ENCODE measurements around the gene ENOSF1.

ENOSF1 gene

DNA sequence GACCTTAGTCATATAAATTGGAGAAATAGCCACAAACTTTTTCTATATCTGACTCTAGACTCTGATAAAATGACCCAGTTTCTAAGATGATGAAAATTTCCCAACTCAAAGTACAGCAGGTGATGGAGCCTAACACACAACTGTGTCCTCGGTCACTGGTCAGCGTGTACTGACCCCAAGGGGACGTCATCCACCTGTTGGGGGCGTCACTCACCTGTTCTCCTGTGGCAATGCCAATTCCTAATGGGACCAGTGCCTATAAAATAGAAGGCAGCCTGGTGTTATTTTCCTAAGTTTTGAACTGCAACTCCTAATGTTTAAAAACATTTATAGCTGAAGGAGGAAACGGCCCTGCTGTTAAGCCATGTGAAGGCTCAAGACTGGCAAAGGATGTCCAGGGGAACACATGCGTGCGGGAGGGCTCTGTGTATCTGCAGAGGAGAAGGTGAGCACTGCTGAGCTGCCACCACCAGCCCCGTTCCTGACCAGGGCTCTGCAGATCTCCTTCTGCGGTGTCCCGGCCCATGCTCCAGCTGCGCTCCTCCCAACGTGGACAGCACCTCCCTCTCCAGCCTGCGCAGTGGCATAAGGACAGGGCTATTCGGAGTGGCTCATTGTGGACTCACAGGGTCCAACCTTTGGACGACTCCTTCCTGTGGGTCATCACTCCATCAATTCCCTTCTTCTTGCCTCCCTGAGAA lies 33.8 kb downstream of the ENOSF1 start:
- no peaks in the 10 kb centered on the region for H3K9me3 ChIP-seq (ENCODE audit: insufficient read depth, low read length)
- no peak for DNase-seq (ENCODE audit: low read depth, low spot score)
- no peak overlapping the region for H3K9ac ChIP-seq (ENCODE audit: insufficient read length, low read depth)
- no peaks in the 10 kb centered on the region for H3K4me1 ChIP-seq (ENCODE audit: insufficient read depth, insufficient read length)
- H3K4me3 ChIP-seq (ENCODE audit: insufficient read length, low read depth), result no peak overlapping the region
- H3K27me3 ChIP-seq (ENCODE audit: insufficient read depth, insufficient read length), result no peaks in the 10 kb centered on the region
- peaks cover 75% of the 10 kb centered on the region for H3K36me3 ChIP-seq (ENCODE audit: insufficient read depth, insufficient read length, low read length)
- TF ChIP-seq ZNF274 (IDR thresholded peaks at IDR 0.05; ENCODE audit: low read depth, low read length) (no peak), SUZ12 (IDR thresholded peaks at IDR 0.05; ENCODE audit: extremely low read depth, insufficient read depth, insufficient read length) (no peak), YY1 (IDR thresholded peaks at IDR 0.05; ENCODE audit: insufficient read depth, insufficient read length) (no peak)

DNA sequence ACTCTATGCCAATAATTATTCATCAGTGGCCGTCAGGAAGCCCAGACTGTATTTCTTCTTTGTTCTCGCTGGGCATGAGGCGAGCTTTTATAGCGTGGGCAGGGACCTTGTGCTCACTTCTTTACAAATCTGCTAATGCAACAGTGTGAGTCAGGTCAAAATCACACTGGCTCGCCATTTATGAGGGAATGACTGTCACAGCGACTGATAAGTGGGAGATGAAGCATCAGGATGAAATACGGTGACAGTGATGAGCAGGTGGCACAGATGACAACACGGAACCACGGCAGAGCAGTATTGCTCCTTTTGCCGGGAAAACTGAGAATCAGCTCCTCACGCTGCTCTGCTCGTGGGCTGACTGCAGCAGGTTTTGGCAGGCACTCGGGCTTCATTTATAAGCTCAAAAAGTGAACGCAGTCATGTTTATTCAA lies 34.5 kb downstream of the ENOSF1 start:
- TF ChIP-seq SUZ12 (IDR thresholded peaks at IDR 0.05; ENCODE audit: extremely low read depth, insufficient read depth, insufficient read length), result no peak
- no peak for TF ChIP-seq YY1 (IDR thresholded peaks at IDR 0.05; ENCODE audit: insufficient read depth, insufficient read length)
- no peak for TF ChIP-seq ZNF274 (IDR thresholded peaks at IDR 0.05; ENCODE audit: low read depth, low read length)

DNA sequence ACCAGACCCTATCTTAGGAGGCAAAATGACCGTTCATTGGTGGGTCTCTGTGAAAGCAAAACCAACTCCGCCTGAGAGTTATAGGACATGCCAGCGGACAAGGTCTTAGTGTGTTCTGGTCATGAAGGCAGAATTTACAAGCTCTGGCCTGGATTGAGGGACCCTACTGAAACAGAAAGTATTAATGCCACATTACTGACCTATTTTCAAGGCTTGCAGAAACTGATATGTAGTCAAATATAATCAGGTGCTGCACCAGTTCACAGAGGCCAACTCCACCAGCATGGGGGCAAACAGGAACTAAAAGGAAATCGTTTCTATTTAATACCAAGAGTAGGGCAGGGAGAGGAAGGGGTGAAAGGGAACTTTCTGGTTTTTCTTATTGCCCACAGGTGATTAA lies 35.3 kb downstream of the ENOSF1 start:
- H3K36me3 ChIP-seq (ENCODE audit: insufficient read depth, insufficient read length, low read length), result peaks cover 78% of the 10 kb centered on the region
- H3K4me3 ChIP-seq (ENCODE audit: insufficient read length, low read depth), result no peak overlapping the region
- no peaks in the 10 kb centered on the region for H3K27me3 ChIP-seq (ENCODE audit: insufficient read depth, insufficient read length)
- no peak for DNase-seq (ENCODE audit: low read depth, low spot score)
- no peaks in the 10 kb centered on the region for H3K9me3 ChIP-seq (ENCODE audit: insufficient read depth, low read length)
- H3K4me1 ChIP-seq (ENCODE audit: insufficient read depth, insufficient read length), result no peaks in the 10 kb centered on the region
- no peak overlapping the region for H3K9ac ChIP-seq (ENCODE audit: insufficient read length, low read depth)
- TF ChIP-seq SUZ12 (IDR thresholded peaks at IDR 0.05; ENCODE audit: extremely low read depth, insufficient read depth, insufficient read length) (no peak), ZNF274 (IDR thresholded peaks at IDR 0.05; ENCODE audit: low read depth, low read length) (no peak), YY1 (IDR thresholded peaks at IDR 0.05; ENCODE audit: insufficient read depth, insufficient read length) (no peak)

More for the DNA sequence above, 34.5 kb downstream of the ENOSF1 start:
- Histone ChIP-seq H3K4me3 (ENCODE audit: insufficient read length, low read depth) (no peak overlapping the region), H3K9me3 (ENCODE audit: insufficient read depth, low read length) (no peaks in the 10 kb centered on the region), H3K9ac (ENCODE audit: insufficient read length, low read depth) (no peak overlapping the region), H3K27me3 (ENCODE audit: insufficient read depth, insufficient read length) (no peaks in the 10 kb centered on the region), H3K36me3 (ENCODE audit: insufficient read depth, insufficient read length, low read length) (peaks cover 75% of the 10 kb centered on the region), H3K4me1 (ENCODE audit: insufficient read depth, insufficient read length) (no peaks in the 10 kb centered on the region)
- DNase-seq (ENCODE audit: low read depth, low spot score), result no peak

GRCh38 chr18:676736-677135 lies 35.7 kb downstream of the ENOSF1 start:
- peaks cover 78% of the 10 kb centered on the region for H3K36me3 ChIP-seq (ENCODE audit: insufficient read depth, insufficient read length, low read length)
- no peaks in the 10 kb centered on the region for H3K4me1 ChIP-seq (ENCODE audit: insufficient read depth, insufficient read length)
- no peak overlapping the region for H3K9ac ChIP-seq (ENCODE audit: insufficient read length, low read depth)
- H3K27me3 ChIP-seq (ENCODE audit: insufficient read depth, insufficient read length), result no peaks in the 10 kb centered on the region
- TF ChIP-seq ZNF274 (IDR thresholded peaks at IDR 0.05; ENCODE audit: low read depth, low read length), result no peak
- no peak for TF ChIP-seq YY1 (IDR thresholded peaks at IDR 0.05; ENCODE audit: insufficient read depth, insufficient read length)
- no peak for DNase-seq (ENCODE audit: low read depth, low spot score)
- no peaks in the 10 kb centered on the region for H3K9me3 ChIP-seq (ENCODE audit: insufficient read depth, low read length)
- no peak overlapping the region for H3K4me3 ChIP-seq (ENCODE audit: insufficient read length, low read depth)

DNA sequence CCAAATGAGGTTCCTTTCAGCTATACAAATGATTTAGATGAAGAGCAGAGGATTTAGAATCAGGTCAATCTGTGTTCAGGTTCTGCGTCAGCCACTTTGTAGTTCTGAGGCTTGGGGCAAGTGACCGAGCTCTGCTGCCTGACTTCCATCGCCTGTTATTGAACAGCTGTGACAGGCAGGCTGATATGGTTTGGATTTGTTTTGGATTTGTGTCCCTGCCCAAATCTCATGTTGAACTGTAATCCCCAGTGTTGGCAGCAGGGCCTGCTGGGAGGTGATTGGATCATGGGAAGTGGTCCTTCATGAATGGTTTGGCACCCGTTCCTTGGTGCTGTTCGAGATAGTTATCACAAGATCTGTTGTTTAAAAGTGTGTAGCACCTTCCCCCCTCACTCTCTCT lies 36.4 kb downstream of the ENOSF1 start:
- Histone ChIP-seq H3K4me1 (ENCODE audit: insufficient read depth, insufficient read length) (no peaks in the 10 kb centered on the region), H3K9me3 (ENCODE audit: insufficient read depth, low read length) (no peaks in the 10 kb centered on the region), H3K9ac (ENCODE audit: insufficient read length, low read depth) (no peak overlapping the region), H3K36me3 (ENCODE audit: insufficient read depth, insufficient read length, low read length) (peaks cover 78% of the 10 kb centered on the region), H3K4me3 (ENCODE audit: insufficient read length, low read depth) (no peak overlapping the region), H3K27me3 (ENCODE audit: insufficient read depth, insufficient read length) (no peaks in the 10 kb centered on the region)
- no peak for DNase-seq (ENCODE audit: low read depth, low spot score)
- TF ChIP-seq YY1 (IDR thresholded peaks at IDR 0.05; ENCODE audit: insufficient read depth, insufficient read length) (no peak), SUZ12 (IDR thresholded peaks at IDR 0.05; ENCODE audit: extremely low read depth, insufficient read depth, insufficient read length) (no peak), ZNF274 (IDR thresholded peaks at IDR 0.05; ENCODE audit: low read depth, low read length) (no peak)

DNA sequence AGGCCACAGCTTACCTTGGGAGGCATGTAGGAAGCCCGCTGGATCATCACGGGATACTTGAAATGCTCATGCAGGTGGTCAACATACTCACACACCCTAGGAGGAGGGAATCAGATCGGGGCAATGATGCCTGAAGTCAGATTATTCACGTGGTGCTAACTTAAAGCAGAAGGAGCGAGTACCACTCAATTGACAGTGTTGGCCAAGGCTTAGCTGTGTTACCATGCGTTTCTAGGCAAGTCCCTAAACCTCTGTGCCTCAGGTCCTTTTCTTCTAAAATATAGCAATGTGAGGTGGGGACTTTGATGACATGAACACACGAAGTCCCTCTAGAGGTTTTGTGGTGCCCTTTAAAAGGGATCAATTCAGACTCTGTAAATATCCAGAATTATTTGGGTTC lies 37.1 kb downstream of the ENOSF1 start:
- TF ChIP-seq ZNF274 (IDR thresholded peaks at IDR 0.05; ENCODE audit: low read depth, low read length) (no peak), YY1 (IDR thresholded peaks at IDR 0.05; ENCODE audit: insufficient read depth, insufficient read length) (no peak), SUZ12 (IDR thresholded peaks at IDR 0.05; ENCODE audit: extremely low read depth, insufficient read depth, insufficient read length) (no peak)
- H3K4me1 ChIP-seq (ENCODE audit: insufficient read depth, insufficient read length), result no peaks in the 10 kb centered on the region
- no peak for DNase-seq (ENCODE audit: low read depth, low spot score)
- no peak overlapping the region for H3K4me3 ChIP-seq (ENCODE audit: insufficient read length, low read depth)
- peaks cover 83% of the 10 kb centered on the region for H3K36me3 ChIP-seq (ENCODE audit: insufficient read depth, insufficient read length, low read length)
- no peaks in the 10 kb centered on the region for H3K9me3 ChIP-seq (ENCODE audit: insufficient read depth, low read length)
- H3K9ac ChIP-seq (ENCODE audit: insufficient read length, low read depth), result no peak overlapping the region
- no peaks in the 10 kb centered on the region for H3K27me3 ChIP-seq (ENCODE audit: insufficient read depth, insufficient read length)

- peaks cover 87% of the 10 kb centered on the region for H3K36me3 ChIP-seq (ENCODE audit: insufficient read depth, insufficient read length, low read length)
- DNase-seq (ENCODE audit: low read depth, low spot score), result no peak
- no peaks in the 10 kb centered on the region for H3K27me3 ChIP-seq (ENCODE audit: insufficient read depth, insufficient read length)
- no peak for TF ChIP-seq ZNF274 (IDR thresholded peaks at IDR 0.05; ENCODE audit: low read depth, low read length)
- no peak for TF ChIP-seq YY1 (IDR thresholded peaks at IDR 0.05; ENCODE audit: insufficient read depth, insufficient read length)
- no peak for TF ChIP-seq SUZ12 (IDR thresholded peaks at IDR 0.05; ENCODE audit: extremely low read depth, insufficient read depth, insufficient read length)
- H3K9ac ChIP-seq (ENCODE audit: insufficient read length, low read depth), result no peak overlapping the region
- no peak overlapping the region for H3K4me3 ChIP-seq (ENCODE audit: insufficient read length, low read depth)
- H3K9me3 ChIP-seq (ENCODE audit: insufficient read depth, low read length), result no peaks in the 10 kb centered on the region
- H3K4me1 ChIP-seq (ENCODE audit: insufficient read depth, insufficient read length), result no peaks in the 10 kb centered on the region
These were observed 38.7 kb downstream of the ENOSF1 start for GRCh38 chr18:673769-674168.
